NB4 (cell line): ENCODE data around the gene ABCG1.

Experiments used
- DNase-seq: peaks from one replicate; pipeline ENCODE4 v3.0.0; 2010; ENCODE audit warnings: low read depth
- H3K4me3 ChIP-seq: one replicate; pipeline ENCODE4 v1.5.1; 2011; ENCODE audit warnings: mild to moderate bottlenecking, low read depth, low read length, moderate library complexity
- MYC ChIP-seq: IDR thresholded peaks from 2 replicates; pipeline ENCODE4 v1.6.1; 2011; ENCODE audit warnings: low read depth, low read length
- POLR2A ChIP-seq: IDR thresholded peaks from 2 replicates; pipeline ENCODE4 v1.6.1; 2011; ENCODE audit warnings: mild to moderate bottlenecking; ENCODE audit not compliant: insufficient read length; ENCODE audit errors: extremely low read depth
- TF ChIP-seq, protein P1 (sequence below): IDR thresholded peaks from 2 replicates; pipeline ENCODE4 v1.6.1; 2011; ENCODE audit warnings: low read depth, low read length
- TF ChIP-seq, protein P2 (sequence below): IDR thresholded peaks from one replicate; pipeline ENCODE4 v1.5.1; 2012; ENCODE audit warnings: low read depth, low read length

The ABCG1 gene

DNA sequence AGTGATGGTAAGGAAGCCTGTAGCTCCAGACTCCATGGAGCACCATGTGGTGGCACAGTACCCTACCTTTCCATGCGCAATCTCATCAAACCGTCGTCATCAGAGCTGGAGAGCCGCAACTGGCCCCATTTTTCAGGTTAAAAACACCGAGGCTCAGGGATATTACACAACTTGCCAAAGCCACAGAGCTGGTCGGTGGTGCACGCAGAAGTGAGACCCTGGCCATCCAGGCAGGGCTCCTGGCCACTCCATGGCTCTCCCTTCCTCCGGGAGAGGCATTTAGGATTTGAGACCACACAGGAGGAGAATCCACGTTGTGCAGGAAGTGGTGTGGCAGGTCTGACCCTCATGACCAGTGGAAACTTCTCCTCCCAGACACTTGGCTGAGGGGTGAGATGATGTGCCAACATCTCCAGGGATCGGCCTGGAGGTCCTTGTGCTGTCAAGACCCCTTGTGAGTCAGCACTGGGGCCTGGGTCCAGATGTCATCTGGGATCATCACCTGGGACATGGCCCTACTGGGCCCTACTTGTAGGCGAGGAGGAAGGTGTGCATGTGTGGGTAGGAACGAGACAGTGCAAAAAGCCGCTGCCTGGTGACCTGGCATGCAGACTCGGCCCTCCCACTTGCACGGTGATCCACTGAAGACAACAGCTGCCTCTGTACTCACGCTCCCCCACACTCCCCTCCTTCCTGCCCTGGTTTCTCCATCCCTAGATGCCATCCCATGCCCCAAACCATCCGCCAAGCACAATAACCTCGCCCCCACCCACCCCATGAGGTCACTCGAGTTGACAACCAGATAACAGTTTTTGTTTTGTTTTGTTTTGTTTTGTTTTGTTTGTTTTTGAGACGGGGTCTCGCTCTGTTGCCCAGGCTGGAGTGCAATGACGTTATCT lies 85.9 kb downstream of the ABCG1 start:
- no peak for DNase-seq
- H3K4me3 ChIP-seq, result no peak overlapping the region
- TF ChIP-seq, protein P1, sequence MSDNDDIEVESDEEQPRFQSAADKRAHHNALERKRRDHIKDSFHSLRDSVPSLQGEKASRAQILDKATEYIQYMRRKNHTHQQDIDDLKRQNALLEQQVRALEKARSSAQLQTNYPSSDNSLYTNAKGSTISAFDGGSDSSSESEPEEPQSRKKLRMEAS, result no peak
- TF ChIP-seq POLR2A (no peak), MYC (no peak)
- TF ChIP-seq, protein P2, sequence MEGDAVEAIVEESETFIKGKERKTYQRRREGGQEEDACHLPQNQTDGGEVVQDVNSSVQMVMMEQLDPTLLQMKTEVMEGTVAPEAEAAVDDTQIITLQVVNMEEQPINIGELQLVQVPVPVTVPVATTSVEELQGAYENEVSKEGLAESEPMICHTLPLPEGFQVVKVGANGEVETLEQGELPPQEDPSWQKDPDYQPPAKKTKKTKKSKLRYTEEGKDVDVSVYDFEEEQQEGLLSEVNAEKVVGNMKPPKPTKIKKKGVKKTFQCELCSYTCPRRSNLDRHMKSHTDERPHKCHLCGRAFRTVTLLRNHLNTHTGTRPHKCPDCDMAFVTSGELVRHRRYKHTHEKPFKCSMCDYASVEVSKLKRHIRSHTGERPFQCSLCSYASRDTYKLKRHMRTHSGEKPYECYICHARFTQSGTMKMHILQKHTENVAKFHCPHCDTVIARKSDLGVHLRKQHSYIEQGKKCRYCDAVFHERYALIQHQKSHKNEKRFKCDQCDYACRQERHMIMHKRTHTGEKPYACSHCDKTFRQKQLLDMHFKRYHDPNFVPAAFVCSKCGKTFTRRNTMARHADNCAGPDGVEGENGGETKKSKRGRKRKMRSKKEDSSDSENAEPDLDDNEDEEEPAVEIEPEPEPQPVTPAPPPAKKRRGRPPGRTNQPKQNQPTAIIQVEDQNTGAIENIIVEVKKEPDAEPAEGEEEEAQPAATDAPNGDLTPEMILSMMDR, result no peak

DNA sequence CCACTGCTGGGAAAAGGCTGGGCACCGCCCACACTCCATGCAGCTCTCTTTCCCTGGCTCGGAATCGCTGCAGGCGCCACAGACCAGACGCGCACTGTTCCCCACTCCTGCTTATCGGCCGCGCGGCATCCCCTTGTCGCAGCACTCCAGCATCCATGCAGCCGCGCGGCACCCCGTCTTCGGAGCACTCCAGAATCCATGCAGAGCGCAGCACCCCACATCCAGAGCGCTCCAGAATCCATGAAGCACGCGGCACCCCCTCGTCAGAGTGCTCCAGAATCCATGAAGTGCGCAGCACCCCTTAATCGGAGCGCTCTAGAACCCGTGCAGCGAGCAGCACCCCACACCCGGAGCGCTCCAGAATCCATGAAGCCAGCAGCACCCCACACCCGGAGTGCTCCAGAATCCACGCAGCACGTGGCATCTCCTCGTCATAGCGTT lies 86.8 kb downstream of the ABCG1 start:
- TF ChIP-seq, protein P2, result no peak
- TF ChIP-seq MYC, result no peak
- TF ChIP-seq, protein P1, result no peak
- TF ChIP-seq POLR2A, result no peak
- DNase-seq, result no peak
- no peak overlapping the region for H3K4me3 ChIP-seq

DNA sequence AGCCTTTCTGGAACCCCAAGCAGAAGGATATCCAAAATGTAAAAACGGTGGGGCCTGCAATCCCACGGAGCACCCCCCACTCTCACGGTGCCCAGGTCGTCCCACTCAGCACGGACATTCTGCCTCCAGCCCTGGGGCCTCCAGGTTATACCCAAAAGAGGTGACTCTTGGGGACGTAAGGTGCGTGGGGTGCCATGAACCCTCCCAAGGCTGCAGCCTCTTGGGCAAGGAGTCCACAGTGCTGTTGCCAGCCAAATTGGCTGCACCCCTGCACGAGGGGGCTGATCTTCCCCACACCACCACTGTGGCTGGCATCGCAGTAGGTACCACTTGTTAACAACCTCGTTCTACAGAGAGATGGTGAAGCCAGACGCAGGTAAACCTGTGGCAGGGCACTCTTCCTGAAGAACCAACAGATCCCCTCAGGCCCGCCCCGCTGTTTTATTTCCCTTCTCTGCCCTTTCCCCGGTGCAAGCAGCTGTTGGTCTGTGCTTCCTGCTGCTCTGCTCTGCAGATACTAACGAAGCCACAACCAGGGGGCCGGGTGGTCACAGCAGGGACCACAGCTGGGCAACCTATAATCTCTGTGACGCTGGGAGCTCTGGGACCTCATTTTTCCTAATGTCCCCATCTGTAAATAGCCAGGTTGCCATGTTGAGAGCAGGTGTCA lies 87.6 kb downstream of the ABCG1 start:
- no peak for DNase-seq
- no peak for TF ChIP-seq POLR2A
- TF ChIP-seq MYC, result no peak
- TF ChIP-seq, protein P1, result no peak
- TF ChIP-seq, protein P2, result no peak
- H3K4me3 ChIP-seq, result no peak overlapping the region

DNA sequence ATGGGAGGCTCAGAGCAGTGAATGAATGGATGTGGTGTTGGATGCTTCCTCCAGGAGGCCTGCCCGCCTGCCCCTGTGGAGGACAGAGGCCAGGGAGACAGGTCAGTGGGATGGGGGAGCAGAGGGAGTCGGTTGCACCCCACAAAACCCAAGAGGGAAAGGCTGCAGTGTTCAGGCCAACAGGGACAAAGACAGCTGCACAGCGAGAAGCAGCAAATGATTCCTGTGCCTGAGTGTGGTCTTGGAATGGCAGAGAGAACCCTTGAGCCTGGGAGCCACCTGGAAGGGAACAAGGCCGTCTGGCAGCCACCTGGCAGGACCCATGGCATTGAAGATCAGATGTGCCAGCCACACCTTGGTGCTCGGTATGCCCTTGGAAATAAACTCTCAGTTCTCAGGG lies 88.2 kb downstream of the ABCG1 start:
- TF ChIP-seq, protein P1, result no peak
- TF ChIP-seq MYC (no peak), POLR2A (no peak)
- TF ChIP-seq, protein P2, result no peak
- no peak for DNase-seq
- no peak overlapping the region for H3K4me3 ChIP-seq

DNA sequence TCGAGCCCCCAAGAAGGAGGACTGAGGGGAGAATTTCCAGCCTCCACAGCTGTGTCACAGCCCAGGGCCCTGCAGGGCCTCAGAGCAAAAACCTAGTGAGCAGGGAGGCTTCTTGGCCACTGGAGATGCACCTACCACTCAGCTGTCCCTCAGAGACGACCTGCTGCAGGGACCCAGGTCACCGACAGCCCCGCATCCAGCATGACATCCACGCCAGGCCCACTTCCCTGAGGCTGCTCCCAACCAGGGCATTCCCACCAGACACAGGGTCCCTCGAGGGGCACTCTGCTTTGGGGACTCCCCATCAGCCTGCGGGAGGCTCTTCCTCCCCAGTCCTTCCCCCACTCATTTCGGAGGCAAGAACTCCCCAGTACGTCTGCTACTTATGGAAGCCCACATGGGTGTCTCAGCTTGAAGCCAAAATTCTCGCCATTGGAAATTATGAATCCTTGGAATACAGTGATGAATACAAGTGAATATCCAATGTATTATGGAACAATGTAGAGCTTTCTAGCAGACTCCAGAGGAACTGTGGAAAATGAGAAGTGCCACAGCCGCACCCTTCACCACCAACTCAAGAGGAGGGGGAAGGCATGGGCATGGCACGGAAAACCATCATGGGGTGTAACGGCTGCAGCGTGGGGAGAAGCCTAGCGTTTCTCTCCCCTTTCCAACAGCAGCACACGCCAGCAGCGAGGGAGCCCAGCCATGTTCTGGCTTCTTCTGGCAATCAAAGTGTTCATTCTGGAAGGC lies 89.4 kb downstream of the ABCG1 start:
- H3K4me3 ChIP-seq, result no peak overlapping the region
- DNase-seq, result no peak
- TF ChIP-seq, protein P2, result no peak
- TF ChIP-seq MYC (no peak), POLR2A (no peak)
- TF ChIP-seq, protein P1, result no peak
